Heart left ventricle (tissue), 16 donors: ENCODE results near the gene MZT1. TPM values are rescaled to one million over a fixed set of nuclear protein-coding genes. Genes with fewer than 3 reads are reported as not detected.

Experiments
- ATAC-seq, 4 donors: fragments of 200-7000 bp; cut with Tn5 transposase; one replicate each; pipeline ENCODE4 v1.9.1; 2020 to 2022; ENCODE audit warnings: moderate library complexity in 4 of 4, mild to moderate bottlenecking in 3 of 4, moderate number of reproducible peaks in 1 of 4
- DNase-seq, 5 donors: peaks; one replicate each; pipeline ENCODE4 v3.0.0-alpha.2; 2020
- H3K27ac ChIP-seq, 12 donors: fragments of 200-600 bp; sonication (generic) in 4 of 12; one replicate each; pipeline versions ENCODE4 v1.5.0 to v1.8.0; 2016 to 2022; ENCODE audit warnings: mild to moderate bottlenecking in 2 of 12
- H3K27me3 ChIP-seq, 9 donors: fragments of 200-600 bp; sonication (generic) in 2 of 9; one replicate each; pipeline versions ENCODE4 v1.5.1 to v1.8.0; 2016 to 2022; ENCODE audit warnings: mild to moderate bottlenecking in 3 of 9
- H3K36me3 ChIP-seq, 9 donors: fragments of 200-600 bp; sonication (generic) in 2 of 9; one replicate each; pipeline versions ENCODE4 v1.5.0 to v1.8.0; 2018 to 2022; ENCODE audit warnings: mild to moderate bottlenecking in 2 of 9
- H3K4me1 ChIP-seq, 12 donors: fragments of 200-600 bp; sonication (generic) in 4 of 12; one replicate each; pipeline versions ENCODE4 v1.5.0 to v1.8.0; 2016 to 2022; ENCODE audit warnings: mild to moderate bottlenecking in 3 of 12
- H3K4me3 ChIP-seq, 12 donors: fragments of 200-600 bp; sonication (generic) in 4 of 12; one replicate each; pipeline versions ENCODE4 v1.5.0 to v1.8.0; 2017 to 2022; ENCODE audit warnings: mild to moderate bottlenecking in 9 of 12, moderate library complexity in 4 of 12
- H3K9me3 ChIP-seq, 12 donors: fragments of 200-600 bp; sonication (generic) in 4 of 12; one replicate each; pipeline versions ENCODE4 v1.5.0 to v1.8.0; 2016 to 2022; ENCODE audit warnings: mild to moderate bottlenecking in 1 of 12
- CTCF ChIP-seq, 12 donors: fragments of 200-600 bp; sonication (generic) in 4 of 12; IDR thresholded peaks; one replicate each; pipeline versions ENCODE4 v1.5.0 to v1.8.0; 2018 to 2022; ENCODE audit warnings: antibody characterized with exemption in 12 of 12, mild to moderate bottlenecking in 5 of 12
- POLR2A ChIP-seq, 2 donors: fragments of 450-650 bp; IDR thresholded peaks; one replicate each; pipeline ENCODE4 v1.6.1; 2017; ENCODE audit warnings: antibody characterized with exemption in 2 of 2, mild to moderate bottlenecking in 2 of 2, moderate library complexity in 2 of 2
- WGBS, 4 donors: extraction: QIAGEN DNeasy Blood & Tissue Kit in 2 of 4; methylation state at CpG; one replicate each; pipeline versions ENCODE4 v1.1.5 to v1.1.7; 2013 to 2018; 5-methylcytosine and 5-hydroxymethylcytosine counted together
- intact Hi-C, 10 donors: fragments of 100-400 bp; cut with DNase I; formaldehyde crosslinking; loops; one replicate each; pipeline versions ENCODE4 v1.11.1 to v1.14.2; 2022
- polyA plus RNA-seq, 2 donors: library from polyadenylated mRNA; stranded (reverse); fragments of 200-250 nt; gene quantifications; one replicate each; pipeline ENCODE4 v1.2.3, GENCODE V29; 2013
- total RNA-seq, 9 donors: library from RNA; depleted of rRNA in 2 of 9; stranded (reverse); fragments of >200 nt in 2 of 9; fragmentation: NEBNext Ultra II Directional in 3 of 9; extraction: Animal tissue kit (Norgen Biotek cat#: 25700) in 3 of 9; gene quantifications; one replicate each; pipeline versions ENCODE4 v1.1.0 to v1.2.4, GENCODE V29; 2016 to 2023
- donor health status: ischemic (EF 13 %, LVEDD 7.1; RV severe dilation, severe dysfunction).
- donor health status: healthy with polysubstance abuse.
- donor health status: DM: no; HTN: yes; CAD: no.
- donor health status: DM: no; HTN: no; CAD: no.
- donor health status: ischemic (EF 25% LVEDD 6.9; RV normal size, moderate dysfunction).
- donor health status: ischemic (EF 25% LVEDD 5.7; RV mildly dilated, moderate dysfunction).
- donor health status: healthy.
- donor health status: DM: yes; HTN: yes; CAD: no.
- donor health status: ischemic (EF 35%, LVEDD 5.7; RV mildly dilated, moderate dysfunction).
- donor health status: nonischemic (EF 11% LVEDD 7.7; RV severe dilation, severe dysfunction).
- donor health status: DM: yes; HTN: yes; CAD: no.
- donor health status: PGD.
- donor health status: ischemic (EF 29% LVEDD 5.4; RV normal size, mild dysfunction).
- donor health status: nonischemic (EF 23%, LVEDD 6.1; RV moderate dilation, normal function).

The MZT1 gene
- total and polyA plus RNA-seq, 11 donors = 4.4 to 11.3 (median 6.9) TPM

DNA sequence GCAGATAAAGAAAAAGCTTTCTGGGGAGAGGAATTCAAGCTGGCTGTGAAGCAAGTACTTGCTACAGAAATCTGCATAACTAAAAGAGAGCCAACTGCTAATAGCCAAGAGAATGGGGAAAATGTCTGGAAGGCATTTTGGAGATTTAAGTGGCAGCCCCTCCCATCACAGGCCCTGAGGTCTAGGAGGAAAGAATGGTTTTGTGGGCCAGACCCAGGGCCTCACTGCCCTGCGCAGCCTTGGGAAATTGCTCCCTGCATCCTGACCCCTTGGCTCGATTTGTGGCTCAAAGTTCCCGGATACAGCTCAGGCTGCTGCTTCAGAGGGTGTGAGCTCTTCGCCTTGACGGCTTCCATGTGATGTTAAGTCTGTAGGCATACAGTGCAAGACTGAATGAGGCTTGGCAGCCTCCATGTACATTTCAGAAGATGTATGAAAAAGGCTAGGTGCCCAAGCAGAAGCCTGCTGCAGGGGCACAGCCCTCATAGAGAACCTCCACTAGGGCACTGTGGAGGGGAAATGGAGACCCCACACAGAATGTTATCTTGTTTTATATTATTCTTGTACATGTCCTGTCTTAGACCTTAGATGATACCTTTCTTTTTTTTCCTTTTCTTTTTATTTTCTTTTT lies 34.4 kb downstream of the MZT1 start:
- no peak for TF ChIP-seq CTCF (IDR thresholded peaks at IDR 0.05)
- TF ChIP-seq POLR2A (IDR thresholded peaks at IDR 0.05) = no peak
- Histone ChIP-seq H3K27me3 (peaks cover 0 to 7% (median 0%) of the 10 kb centered on the region in 9 donors), H3K27ac (no peak overlapping the region), H3K9me3 (peaks cover 0 to 7% (median 0%) of the 10 kb centered on the region in 12 donors), H3K4me3 (no peak overlapping the region), H3K4me1 (no peaks in the 10 kb centered on the region), H3K36me3 (no peaks in the 10 kb centered on the region)
- ATAC-seq (no peak), DNase-seq (no peak)
- WGBS, 4 donors = 75 to 86% (median 80%) methylated on average over 1 to 5 of the region's 5 CpGs
- intact Hi-C loops = loop anchor here in 2 of 10 donors (5.0 to 10.0 kb wide), 2 partner anchors 46 to 1728 kb away; no protein-coding TSS in a partner anchor

GRCh38 chr13:72689181-72689696 lies 38.2 kb downstream of the MZT1 start:
- no peak for ATAC-seq
- intact Hi-C loops = no loop called here
- no peak for TF ChIP-seq POLR2A (IDR thresholded peaks at IDR 0.05)
- no peak for TF ChIP-seq CTCF (IDR thresholded peaks at IDR 0.05)

DNA sequence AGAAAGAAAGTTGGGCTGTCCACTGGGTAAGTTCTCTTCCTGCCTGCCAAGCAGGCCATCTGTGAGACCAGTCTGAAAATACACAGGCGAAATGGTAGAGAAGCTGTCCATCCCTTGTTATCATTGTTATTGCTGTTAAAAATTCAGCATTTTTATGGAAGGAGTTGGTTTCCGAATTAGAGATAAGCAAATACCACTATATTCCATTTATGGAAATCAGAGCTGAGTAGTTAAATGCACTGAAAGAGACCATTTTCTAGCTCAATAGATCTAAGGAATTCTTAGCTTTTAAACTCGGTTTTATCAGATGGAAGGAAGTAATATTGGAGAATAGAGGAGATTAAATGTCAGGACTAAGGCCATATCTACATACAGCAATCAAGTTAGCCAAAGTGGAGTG lies 40.7 kb downstream of the MZT1 start:
- H3K36me3 ChIP-seq = no peaks in the 10 kb centered on the region
- intact Hi-C loops = no loop called here
- H3K27me3 ChIP-seq = no peaks in the 10 kb centered on the region
- ATAC-seq = peak in 1 of 4 donors; percentile 65
- 43 to 70% (median 58%) methylated on average over 3 of the region's 3 CpGs for WGBS, 4 donors
- H3K4me1 ChIP-seq = peaks cover 0 to 12% (median 0%) of the 10 kb centered on the region in 12 donors
- no peak for TF ChIP-seq CTCF (IDR thresholded peaks at IDR 0.05)
- no peak for TF ChIP-seq POLR2A (IDR thresholded peaks at IDR 0.05)
- no peak for DNase-seq
- H3K9me3 ChIP-seq = no peaks in the 10 kb centered on the region
- H3K27ac ChIP-seq = peak overlapping the region in 1 of 12 donors; percentile 60
- H3K4me3 ChIP-seq = no peak overlapping the region

More at GRCh38 chr13:72689181-72689696, 38.2 kb downstream of the MZT1 start:
- H3K4me3 ChIP-seq = no peak overlapping the region
- no peak overlapping the region for H3K27ac ChIP-seq
- H3K9me3 ChIP-seq = peaks cover 0 to 7% (median 0%) of the 10 kb centered on the region in 12 donors
- H3K4me1 ChIP-seq = peaks cover 0 to 12% (median 0%) of the 10 kb centered on the region in 12 donors
- no peak for DNase-seq
- no peaks in the 10 kb centered on the region for H3K27me3 ChIP-seq
- no peaks in the 10 kb centered on the region for H3K36me3 ChIP-seq

- no peaks in the 10 kb centered on the region for H3K36me3 ChIP-seq
- intact Hi-C loops = no loop called here
- H3K4me1 ChIP-seq = no peaks in the 10 kb centered on the region
- no peaks in the 10 kb centered on the region for H3K9me3 ChIP-seq
- DNase-seq (no peak), ATAC-seq (no peak)
- H3K27ac ChIP-seq = no peak overlapping the region
- TF ChIP-seq POLR2A (IDR thresholded peaks at IDR 0.05) = no peak
- TF ChIP-seq CTCF (IDR thresholded peaks at IDR 0.05) = no peak
- no peak overlapping the region for H3K4me3 ChIP-seq
- 88 to 98% (median 89%) methylated on average over 1 of the region's 1 CpG for WGBS, 4 donors
- no peaks in the 10 kb centered on the region for H3K27me3 ChIP-seq
Measured at GRCh38 chr13:72680353-72680752, 47.1 kb downstream of the MZT1 start.
